ENCODE data around the gene YPEL3.

Gene YPEL3

DNA sequence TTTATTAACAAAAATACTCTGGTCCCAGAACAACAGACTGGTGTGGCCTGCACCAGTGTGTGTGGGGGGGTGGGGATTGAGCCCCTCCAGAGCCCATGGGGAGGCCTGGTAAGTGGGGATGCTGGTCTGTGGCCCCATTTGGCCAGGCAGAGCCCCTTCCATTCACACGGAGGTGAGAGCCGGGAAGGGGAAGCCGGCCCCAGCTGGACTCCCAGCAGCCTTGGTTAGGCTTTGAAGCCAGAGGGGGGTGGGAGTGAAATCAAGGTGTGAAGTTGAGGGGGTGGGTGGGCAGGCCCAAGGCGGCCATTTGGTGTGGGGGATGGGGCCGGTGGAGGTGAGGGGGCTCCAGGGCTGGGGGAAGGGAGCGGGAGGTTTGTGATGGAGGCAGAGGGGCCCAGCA lies 10.2 kb downstream of the YPEL3 start:
- TF ChIP-seq CTCF (IDR thresholded peaks at IDR 0.05; ENCODE audit: insufficient read depth, low read length, poor library complexity, severe bottlenecking) = no peak
- Histone ChIP-seq H3K36me3 (ENCODE audit: control insufficient read depth, insufficient read depth, low read length) (peaks cover 37% of the 10 kb centered on the region), H3K27me3 (replicated peaks; ENCODE audit: control insufficient read depth, insufficient read depth, low read length) (no peaks in the 10 kb centered on the region), H3K4me3 (replicated peaks; ENCODE audit: low read depth, low read length) (no peak overlapping the region)
- no peak for DNase-seq (ENCODE audit: extremely low read depth, insufficient read length)

DNA sequence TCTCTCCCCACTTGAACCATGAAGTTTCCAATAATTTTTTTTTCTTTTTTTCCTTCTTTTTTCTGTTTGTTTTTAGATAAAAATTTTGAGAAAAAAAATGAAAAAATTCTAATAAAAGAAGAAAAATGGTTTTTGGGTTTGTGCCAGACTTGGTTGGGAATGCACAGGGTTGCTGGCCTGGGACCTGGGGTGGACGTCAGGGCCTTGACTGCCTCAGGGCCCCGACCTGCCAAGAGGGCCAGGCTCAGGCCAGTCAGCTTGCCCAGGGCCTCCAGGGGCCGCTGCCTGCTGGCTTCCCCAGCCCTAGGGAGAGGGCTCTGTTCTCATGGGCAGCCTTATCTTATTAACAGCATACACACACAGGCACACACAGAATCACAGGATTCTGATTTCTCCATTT lies 10.8 kb downstream of the YPEL3 start:
- TF ChIP-seq CTCF (IDR thresholded peaks at IDR 0.05; ENCODE audit: insufficient read depth, low read length, poor library complexity, severe bottlenecking) = no peak
- H3K27me3 ChIP-seq (replicated peaks; ENCODE audit: control insufficient read depth, insufficient read depth, low read length) = no peaks in the 10 kb centered on the region
- DNase-seq (ENCODE audit: extremely low read depth, insufficient read length) = no peak
- no peak overlapping the region for H3K4me3 ChIP-seq (replicated peaks; ENCODE audit: low read depth, low read length)
- H3K36me3 ChIP-seq (ENCODE audit: control insufficient read depth, insufficient read depth, low read length) = peaks cover 39% of the 10 kb centered on the region

DNA sequence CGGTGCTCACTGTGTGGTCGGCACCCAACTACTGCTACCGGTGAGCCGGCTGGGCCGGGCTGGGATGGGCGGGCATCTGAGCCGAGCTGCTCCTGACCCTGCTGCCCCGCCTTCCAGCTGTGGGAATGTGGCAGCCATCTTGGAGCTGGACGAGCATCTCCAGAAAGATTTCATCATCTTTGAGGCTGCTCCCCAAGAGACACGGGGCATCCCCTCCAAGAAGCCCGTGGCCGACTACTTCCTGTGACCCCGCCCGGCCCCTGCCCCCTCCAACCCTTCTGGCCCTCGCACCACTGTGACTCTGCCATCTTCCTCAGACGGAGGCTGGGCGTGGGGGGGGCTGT lies 11.2 kb downstream of the YPEL3 start:
- TF ChIP-seq CTCF (IDR thresholded peaks at IDR 0.05; ENCODE audit: insufficient read depth, low read length, poor library complexity, severe bottlenecking) = no peak
- no peak for DNase-seq (ENCODE audit: extremely low read depth, insufficient read length)
- Histone ChIP-seq H3K36me3 (ENCODE audit: control insufficient read depth, insufficient read depth, low read length) (peaks cover 40% of the 10 kb centered on the region), H3K4me3 (replicated peaks; ENCODE audit: low read depth, low read length) (no peak overlapping the region), H3K27me3 (replicated peaks; ENCODE audit: control insufficient read depth, insufficient read depth, low read length) (no peaks in the 10 kb centered on the region)

DNA sequence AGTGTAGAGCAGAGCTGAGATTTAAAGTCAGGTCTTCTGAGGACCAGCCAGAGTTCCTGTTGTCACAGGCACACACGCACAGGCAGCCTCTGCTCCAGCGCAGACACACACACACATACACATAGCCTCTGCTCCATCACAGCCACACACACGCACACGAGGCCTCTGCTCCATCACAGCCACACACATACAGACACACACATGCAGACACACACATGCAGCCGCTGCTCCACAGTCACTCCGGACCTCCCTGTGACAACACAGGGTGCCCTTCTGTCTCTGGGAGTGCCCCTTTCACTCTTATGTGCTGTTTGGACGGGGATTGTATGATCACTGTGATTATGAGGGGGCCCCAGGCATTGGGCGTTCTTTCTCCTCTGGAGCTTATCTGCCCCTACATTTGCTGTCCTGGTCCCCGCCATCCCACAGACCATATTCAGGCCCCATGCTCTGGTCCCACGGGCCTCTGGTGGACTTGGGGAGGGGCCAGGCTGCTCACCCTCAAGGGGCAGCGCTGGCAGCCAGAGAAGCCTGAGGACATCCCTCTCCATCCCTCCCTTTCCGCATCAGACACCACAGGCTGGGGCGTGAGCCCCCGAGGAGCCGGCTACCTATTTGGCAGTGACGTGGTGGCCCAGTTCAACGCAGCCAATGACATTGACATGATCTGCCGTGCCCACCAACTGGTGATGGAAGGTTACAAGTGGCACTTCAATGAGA lies 11.8 kb downstream of the YPEL3 start:
- H3K36me3 ChIP-seq (ENCODE audit: control insufficient read depth, insufficient read depth, low read length) = peaks cover 45% of the 10 kb centered on the region
- no peak for TF ChIP-seq CTCF (IDR thresholded peaks at IDR 0.05; ENCODE audit: insufficient read depth, low read length, poor library complexity, severe bottlenecking)
- no peak for DNase-seq (ENCODE audit: extremely low read depth, insufficient read length)
- no peaks in the 10 kb centered on the region for H3K27me3 ChIP-seq (replicated peaks; ENCODE audit: control insufficient read depth, insufficient read depth, low read length)
- H3K4me3 ChIP-seq (replicated peaks; ENCODE audit: low read depth, low read length) = no peak overlapping the region

GRCh38 chr16:30083216-30084055 lies 12.6 kb downstream of the YPEL3 start:
- no peak for TF ChIP-seq CTCF (IDR thresholded peaks at IDR 0.05; ENCODE audit: insufficient read depth, low read length, poor library complexity, severe bottlenecking)
- Histone ChIP-seq H3K36me3 (ENCODE audit: control insufficient read depth, insufficient read depth, low read length) (peaks cover 51% of the 10 kb centered on the region), H3K27me3 (replicated peaks; ENCODE audit: control insufficient read depth, insufficient read depth, low read length) (no peaks in the 10 kb centered on the region)

More at GRCh38 chr16:30083216-30084055, 12.6 kb downstream of the YPEL3 start:
- H3K4me3 ChIP-seq (replicated peaks; ENCODE audit: low read depth, low read length) = no peak overlapping the region
- no peak for DNase-seq (ENCODE audit: extremely low read depth, insufficient read length)
